ENCODE results near the gene CBFA2T2.

CBFA2T2 gene

GRCh38 chr20:33669873-33670640 is 180.2 kb downstream of the CBFA2T2 start:
- no peak for DNase-seq

- DNase-seq: no peak
Measured at GRCh38 chr20:33670715-33671499, 181.0 kb downstream of the CBFA2T2 start.

GRCh38 chr20:33671573-33672288 is 181.8 kb downstream of the CBFA2T2 start:
- DNase-seq: no peak

GRCh38 chr20:33672426-33673113 is 182.7 kb downstream of the CBFA2T2 start:
- no peak for DNase-seq

- DNase-seq: no peak
Measured at GRCh38 chr20:33673114-33673409, 183.2 kb downstream of the CBFA2T2 start.

GRCh38 chr20:33673410-33674293 is 183.8 kb downstream of the CBFA2T2 start:
- DNase-seq: no peak

GRCh38 chr20:33674294-33675135 is 184.6 kb downstream of the CBFA2T2 start, which contains the start of gene NECAB3:
TSS of gene NECAB3 (minus strand) at chr20:33674428. CDS start at chr20:33674352, 76 bp downstream.
- peak; percentile 41 for DNase-seq

- DNase-seq: no peak
Measured at GRCh38 chr20:33675136-33675959, 185.5 kb downstream of the CBFA2T2 start.

GRCh38 chr20:33676121-33676520 is 186.2 kb downstream of the CBFA2T2 start:
- no peak for DNase-seq

GRCh38 chr20:33676652-33677645 is 187.1 kb downstream of the CBFA2T2 start:
- DNase-seq: no peak

- no peak for DNase-seq
Measured at GRCh38 chr20:33677991-33678702, 188.3 kb downstream of the CBFA2T2 start.

- no peak for DNase-seq
Measured at GRCh38 chr20:33679758-33680485, 190.0 kb downstream of the CBFA2T2 start.

GRCh38 chr20:33680686-33681085 is 190.8 kb downstream of the CBFA2T2 start:
- DNase-seq: no peak

- DNase-seq: no peak
Measured at GRCh38 chr20:33681288-33681687, 191.4 kb downstream of the CBFA2T2 start.

- no peak for DNase-seq
Measured at GRCh38 chr20:33681728-33682353, 191.9 kb downstream of the CBFA2T2 start.

- no peak for DNase-seq
Measured at GRCh38 chr20:33684533-33685327, 194.8 kb downstream of the CBFA2T2 start.
